GM19025 (cell line): ENCODE results near the gene FBXL5.

ENCODE experiments used
- ATAC-seq: cut with Tn5 transposase; IDR thresholded peaks from one replicate; pipeline ENCODE4 v1.9.1; 2021; ENCODE audit warnings: mild to moderate bottlenecking, low read depth, moderate library complexity; ENCODE audit not compliant: unreplicated experiment

The FBXL5 gene

GRCh38 chr4:15676899-15677298, 21.7 kb upstream of the FBXL5 start:
- no peak for ATAC-seq

DNA sequence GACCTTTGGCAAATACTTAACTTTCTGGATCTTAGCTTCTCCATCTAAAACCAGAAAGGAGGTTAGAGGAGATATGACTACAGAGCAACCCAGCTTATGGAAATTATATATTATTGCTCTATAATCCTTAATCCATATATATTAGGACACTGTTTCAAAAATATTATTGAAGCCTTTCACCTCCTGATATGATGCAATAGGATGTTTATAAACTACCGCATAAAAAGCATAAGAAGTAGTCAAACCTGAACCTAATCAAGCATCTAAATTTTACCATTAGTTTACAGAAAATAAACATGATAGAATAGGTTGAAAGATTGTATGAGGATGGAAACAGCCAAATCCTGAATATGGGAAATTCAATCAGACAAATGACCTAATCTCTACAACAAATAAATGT, 20.9 kb upstream of the FBXL5 start:
- no peak for ATAC-seq

DNA sequence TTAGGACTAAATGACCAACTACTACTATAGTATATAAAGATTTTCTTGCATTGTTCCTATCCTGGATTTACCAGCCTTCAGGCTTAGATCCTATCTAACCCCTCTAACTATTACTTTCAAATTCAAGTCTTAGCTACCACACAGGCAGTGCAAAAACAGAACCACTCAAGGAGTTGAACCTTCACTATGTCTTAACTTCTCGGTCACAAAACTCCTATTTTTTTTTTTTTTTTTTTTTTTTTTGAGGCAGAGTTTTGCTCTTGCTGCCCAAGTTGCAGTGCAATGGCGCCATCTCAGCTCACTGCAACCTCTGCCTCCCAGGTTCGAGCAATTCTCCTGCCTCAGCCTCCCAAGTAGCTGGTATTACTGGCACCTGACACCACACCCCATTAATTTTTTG, 20.2 kb upstream of the FBXL5 start:
- ATAC-seq, result no peak

- ATAC-seq, result no peak
Observed at GRCh38 chr4:15674926-15675325, 19.8 kb upstream of the FBXL5 start.

- no peak for ATAC-seq
Observed at GRCh38 chr4:15674046-15674445, 18.9 kb upstream of the FBXL5 start.

- no peak for ATAC-seq
Observed at GRCh38 chr4:15673337-15673736, 18.2 kb upstream of the FBXL5 start.

- no peak for ATAC-seq
Observed at GRCh38 chr4:15672101-15672500, 16.9 kb upstream of the FBXL5 start.

DNA sequence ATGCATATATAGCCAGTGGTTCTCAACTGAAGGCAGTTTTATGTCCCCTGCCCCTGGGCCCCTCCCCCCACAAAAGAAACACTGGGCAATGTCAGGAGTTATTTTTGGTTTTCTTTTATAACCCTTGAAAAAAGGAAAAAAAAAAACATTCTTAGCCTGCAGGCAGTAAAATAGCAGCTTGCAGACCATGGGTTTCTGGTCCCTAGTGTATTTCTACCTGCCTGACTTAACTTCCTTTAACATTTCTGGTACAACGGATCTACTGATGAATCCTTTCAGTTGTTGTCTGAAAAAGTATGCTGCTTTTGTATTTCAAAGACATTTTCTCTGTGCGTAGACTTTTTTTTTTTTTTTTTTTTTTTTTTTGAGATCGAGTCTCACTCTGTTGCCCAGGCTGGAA, 15.4 kb upstream of the FBXL5 start:
- ATAC-seq, result no peak

- ATAC-seq, result no peak
Observed at GRCh38 chr4:15668566-15669435, 13.6 kb upstream of the FBXL5 start.

GRCh38 chr4:15667006-15667405, 11.8 kb upstream of the FBXL5 start:
- ATAC-seq, result no peak

- no peak for ATAC-seq
Observed at GRCh38 chr4:15665753-15666365, 10.7 kb upstream of the FBXL5 start.

- ATAC-seq, result no peak
Observed at GRCh38 chr4:15659768-15660570, 4.8 kb upstream of the FBXL5 start.

DNA sequence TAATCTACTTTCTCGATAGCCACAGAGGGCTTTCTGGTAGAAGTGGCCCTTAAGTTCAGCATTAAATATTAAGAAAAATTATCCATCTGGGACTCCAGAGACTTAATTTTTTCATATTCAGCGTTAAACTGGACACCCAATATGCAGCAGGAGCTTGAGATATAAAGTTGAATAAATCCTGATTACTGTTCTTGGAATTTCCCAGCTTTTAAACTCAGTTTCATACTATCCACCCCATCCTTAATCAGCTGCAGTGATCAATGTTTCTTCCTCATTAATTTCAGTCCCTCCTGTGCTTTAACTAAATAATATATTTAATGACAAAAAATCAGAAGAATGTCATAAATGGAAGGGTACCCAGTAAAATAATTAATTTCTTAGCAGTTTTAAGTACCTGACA, 3.6 kb upstream of the FBXL5 start:
- ATAC-seq, result no peak

GRCh38 chr4:15658136-15658770, 3.1 kb upstream of the FBXL5 start:
- no peak for ATAC-seq

GRCh38 chr4:15657366-15657765, 2.2 kb upstream of the FBXL5 start:
- ATAC-seq, result no peak

- no peak for ATAC-seq
Observed at GRCh38 chr4:15656038-15656470, 897 bp upstream of the FBXL5 start.

- peak; percentile 44 for ATAC-seq
Observed at GRCh38 chr4:15654593-15655222, 449 bp downstream of the FBXL5 start.

DNA sequence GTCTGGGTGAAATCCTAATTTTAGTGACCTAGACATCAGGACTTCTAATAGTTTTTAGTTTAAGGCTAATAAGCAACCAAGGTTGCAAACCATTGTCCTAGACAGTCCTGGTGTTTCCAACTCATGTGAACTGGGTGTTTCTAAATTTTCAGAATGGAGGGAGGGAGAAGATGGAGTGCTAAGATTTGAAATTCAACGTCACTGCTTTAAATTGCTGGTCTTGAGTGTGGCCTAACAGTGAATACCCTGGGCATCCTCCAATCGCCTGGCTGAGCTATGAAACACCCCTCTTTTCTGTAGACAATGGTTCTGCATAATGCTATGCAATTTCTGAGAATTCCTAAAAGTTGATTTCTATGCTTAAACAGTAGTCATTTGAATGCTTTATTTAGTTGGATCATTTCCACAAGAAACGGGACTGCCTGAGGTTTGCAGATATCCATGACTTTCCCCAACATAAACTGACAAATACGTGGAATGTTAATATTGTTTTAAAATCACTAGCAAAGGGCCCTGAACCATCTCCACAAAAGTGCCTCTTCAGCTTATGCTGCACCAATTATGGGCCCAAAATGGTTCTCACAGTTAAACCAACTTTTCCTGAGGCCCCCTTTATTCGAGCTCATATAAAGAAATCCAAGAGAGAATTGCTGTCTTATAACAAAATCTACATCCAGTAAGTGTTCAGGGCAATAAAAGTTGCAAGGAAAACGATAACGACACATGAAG, 1.1 kb downstream of the FBXL5 start:
- ATAC-seq, result no peak

DNA sequence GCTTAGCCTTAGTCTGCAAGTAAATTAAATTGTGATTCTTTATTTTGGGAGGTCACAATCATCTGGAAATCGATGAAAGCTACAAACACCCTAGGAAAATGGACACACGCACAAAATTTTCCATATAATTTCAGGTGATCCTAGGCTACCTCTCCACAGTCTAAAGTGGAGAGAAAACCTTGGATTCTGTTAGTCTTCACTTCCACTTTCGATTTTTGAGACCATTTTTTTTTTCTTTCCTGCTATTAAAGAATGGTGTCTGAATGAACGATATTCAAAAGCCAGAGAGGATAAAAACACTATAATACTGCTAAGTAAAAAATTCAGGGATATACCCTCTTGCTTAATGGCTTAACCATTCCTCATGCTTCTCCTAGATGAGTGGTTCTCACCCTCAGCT, 1.7 kb downstream of the FBXL5 start:
- ATAC-seq, result no peak

- ATAC-seq, result no peak
Observed at GRCh38 chr4:15652841-15653240, 2.3 kb downstream of the FBXL5 start.
